Esophagus squamous epithelium (tissue), 4 donors: Measurements from ENCODE around the gene FOCAD.

Source experiments
- CTCF ChIP-seq, 6 experiments: fragments of 450-650 bp in 4 of 6; fragments of 200-600 bp in 2 of 6; sonication (generic) in 2 of 6; IDR thresholded peaks; one replicate each; pipeline ENCODE4 v1.5.1; 2016 to 2019; ENCODE audit warnings: antibody characterized with exemption in 6 of 6, mild to moderate bottlenecking in 4 of 6, moderate library complexity in 4 of 6
- POLR2A ChIP-seq, 4 donors: fragments of 450-650 bp; IDR thresholded peaks; one replicate each; pipeline ENCODE4 v1.6.1; 2017; ENCODE audit warnings: antibody characterized with exemption in 4 of 4, mild to moderate bottlenecking in 4 of 4, moderate library complexity in 3 of 4

GRCh38 chr9:20740304-20740703 lies 56.2 kb downstream of the FOCAD start:
- TF ChIP-seq CTCF (IDR thresholded peaks at IDR 0.05) (no peak), POLR2A (IDR thresholded peaks at IDR 0.05) (no peak)
